ENCODE measurements around the gene SORCS3.

The SORCS3 gene

DNA sequence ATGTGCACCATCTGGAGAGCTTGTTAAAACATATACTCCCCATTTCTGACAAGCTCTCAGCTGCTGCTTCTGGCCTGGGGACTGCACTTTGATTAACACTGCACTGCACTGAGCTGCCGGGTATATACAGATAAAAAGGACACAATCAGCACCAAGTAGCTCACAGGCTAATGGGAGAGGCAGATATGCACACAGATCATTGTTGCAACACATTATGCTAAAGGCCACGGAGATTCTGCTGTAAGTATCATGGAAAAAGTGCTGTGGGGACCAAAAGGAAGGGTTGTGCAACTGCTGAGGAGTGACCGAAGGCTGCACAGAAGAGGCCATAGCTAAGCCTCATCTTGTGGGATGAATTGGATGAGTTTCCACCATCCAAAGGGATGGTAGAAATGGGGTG is 455.2 kb downstream of the SORCS3 start:
- no peak for TF ChIP-seq CTCF (IDR thresholded peaks at IDR 0.05; ENCODE audit: insufficient read depth, low read depth, low read length, missing control alignments)
- DNase-seq (ENCODE audit: low read depth), result no peak
- H3K4me3 ChIP-seq (ENCODE audit: low read length), result no peak overlapping the region

- no peak for DNase-seq (ENCODE audit: low read depth)
- no peak for TF ChIP-seq CTCF (IDR thresholded peaks at IDR 0.05; ENCODE audit: insufficient read depth, low read depth, low read length, missing control alignments)
- no peak overlapping the region for H3K4me3 ChIP-seq (ENCODE audit: low read length)
Measured at GRCh38 chr10:105102977-105103376, 461.9 kb downstream of the SORCS3 start.

DNA sequence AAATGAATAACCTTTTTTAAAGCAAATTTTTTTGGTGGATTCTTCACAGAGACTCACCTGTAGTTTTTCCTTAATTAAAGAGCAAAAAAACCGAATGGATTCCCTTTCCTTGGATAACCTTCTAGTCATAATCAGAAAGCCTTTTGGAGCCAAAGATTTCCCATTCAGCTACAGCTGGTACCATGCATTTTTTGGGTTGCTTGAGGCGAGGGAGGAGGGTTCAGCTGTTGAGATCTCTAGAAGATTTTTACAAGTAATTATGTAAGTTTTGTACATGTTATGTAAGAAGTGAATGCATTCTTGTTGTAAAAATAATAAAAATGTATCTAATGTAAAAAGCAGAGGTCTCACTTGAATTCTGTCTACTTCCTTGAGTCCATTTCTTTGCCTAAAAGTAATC is 463.2 kb downstream of the SORCS3 start:
- TF ChIP-seq CTCF (IDR thresholded peaks at IDR 0.05; ENCODE audit: insufficient read depth, low read depth, low read length, missing control alignments), result no peak
- no peak for DNase-seq (ENCODE audit: low read depth)

GRCh38 chr10:105109164-105109563 is 468.1 kb downstream of the SORCS3 start:
- TF ChIP-seq CTCF (IDR thresholded peaks at IDR 0.05; ENCODE audit: insufficient read depth, low read depth, low read length, missing control alignments), result no peak
- H3K4me3 ChIP-seq (ENCODE audit: low read length), result no peak overlapping the region
- DNase-seq (ENCODE audit: low read depth), result no peak

More for the DNA sequence above, 463.2 kb downstream of the SORCS3 start:
- no peak overlapping the region for H3K4me3 ChIP-seq (ENCODE audit: low read length)

DNA sequence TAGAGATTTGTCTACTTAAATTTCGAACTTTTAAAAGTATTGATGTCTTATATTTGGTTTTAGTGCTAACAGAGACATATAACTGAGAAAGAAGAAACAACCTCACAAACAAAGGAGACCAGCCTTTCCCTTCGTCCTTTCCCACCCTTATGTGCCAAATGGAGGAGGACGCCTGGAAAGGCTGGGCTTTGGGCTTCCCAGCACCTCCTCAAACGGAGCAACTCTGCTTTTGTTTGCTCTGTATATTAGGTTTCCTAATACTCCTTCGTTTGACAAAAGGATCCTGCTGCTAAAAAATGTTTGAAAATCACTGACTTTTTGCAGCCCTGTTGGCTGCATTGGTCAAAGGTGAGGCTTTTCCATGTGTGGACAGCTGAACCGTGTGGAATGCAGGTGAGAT is 471.8 kb downstream of the SORCS3 start:
- TF ChIP-seq CTCF (IDR thresholded peaks at IDR 0.05; ENCODE audit: insufficient read depth, low read depth, low read length, missing control alignments), result no peak
- DNase-seq (ENCODE audit: low read depth), result no peak
- H3K4me3 ChIP-seq (ENCODE audit: low read length), result no peak overlapping the region

GRCh38 chr10:105113666-105114065 is 472.6 kb downstream of the SORCS3 start:
- no peak for DNase-seq (ENCODE audit: low read depth)
- no peak for TF ChIP-seq CTCF (IDR thresholded peaks at IDR 0.05; ENCODE audit: insufficient read depth, low read depth, low read length, missing control alignments)
- H3K4me3 ChIP-seq (ENCODE audit: low read length), result no peak overlapping the region

- H3K4me3 ChIP-seq (ENCODE audit: low read length), result no peak overlapping the region
- DNase-seq (ENCODE audit: low read depth), result no peak
- TF ChIP-seq CTCF (IDR thresholded peaks at IDR 0.05; ENCODE audit: insufficient read depth, low read depth, low read length, missing control alignments), result no peak
Measured at GRCh38 chr10:105121743-105122142, 480.7 kb downstream of the SORCS3 start.

Measured in epithelial cell of esophagus (primary cell).